Loucy (cell line): Measurements from ENCODE around the gene HTR7.

Experiments
- H2AFZ ChIP-seq: fragments of 200-600 bp; sonication (generic); 2 replicates; pipeline ENCODE4 v1.6.0; 2016; ENCODE audit warnings: antibody characterized with exemption, mild to moderate bottlenecking, low read length, moderate library complexity
- H3F3A ChIP-seq: fragments of 200-600 bp; 2 replicates; pipeline ENCODE4 v1.6.0; 2016; ENCODE audit warnings: antibody characterized with exemption, low read depth, mild to moderate bottlenecking
- H3K27me3 ChIP-seq: fragments of 200-600 bp; sonication (generic); 2 replicates; pipeline ENCODE4 v1.6.1; 2014; ENCODE audit warnings: low read length, mild to moderate bottlenecking; ENCODE audit not compliant: insufficient read depth, poor library complexity, severe bottlenecking
- H3K36me3 ChIP-seq: fragments of 200-600 bp; sonication (generic); 2 replicates; pipeline ENCODE4 v1.6.1; 2016; ENCODE audit warnings: low read length; ENCODE audit not compliant: insufficient read depth
- H3K4me1 ChIP-seq: fragments of 200-600 bp; sonication (generic); 2 replicates; pipeline ENCODE4 v1.5.1; 2014; ENCODE audit warnings: low read length, mild to moderate bottlenecking; ENCODE audit not compliant: insufficient read depth, poor library complexity, severe bottlenecking
- H3K4me2 ChIP-seq: fragments of 200-600 bp; sonication (generic); 2 replicates; pipeline ENCODE4 v1.6.0; 2014; ENCODE audit warnings: antibody characterized with exemption, low read length, low read depth, mild to moderate bottlenecking; ENCODE audit not compliant: poor library complexity, severe bottlenecking
- H3K4me3 ChIP-seq: fragments of 200-600 bp; sonication (generic); 2 replicates; pipeline ENCODE4 v1.5.1; 2014; ENCODE audit warnings: low read length, mild to moderate bottlenecking, mixed read lengths; ENCODE audit not compliant: poor library complexity, severe bottlenecking
- H3K79me2 ChIP-seq: fragments of 200-600 bp; sonication (generic); 2 replicates; pipeline ENCODE4 v1.6.1; 2014; ENCODE audit warnings: low read length; ENCODE audit not compliant: insufficient read depth
- H3K9ac ChIP-seq: fragments of 200-600 bp; sonication (generic); 2 replicates; pipeline ENCODE4 v1.6.0; 2014; ENCODE audit warnings: mild to moderate bottlenecking, low read depth, low read length, moderate library complexity; ENCODE audit not compliant: poor library complexity, severe bottlenecking
- H3K9me2 ChIP-seq: fragments of 200-600 bp; sonication (generic); replicated peaks from 2 replicates; pipeline ENCODE4 v1.6.1; 2016; ENCODE audit warnings: low read depth, low read length, mixed read lengths
- H3K9me3 ChIP-seq: fragments of 200-600 bp; sonication (generic); 2 replicates; pipeline ENCODE4 v1.6.1; 2014; ENCODE audit warnings: mild to moderate bottlenecking, antibody characterized with exemption, low read length, low read depth; ENCODE audit not compliant: insufficient read depth
- H4K20me1 ChIP-seq: fragments of 200-600 bp; sonication (generic); 2 replicates; pipeline ENCODE4 v1.6.0; 2014; ENCODE audit warnings: antibody characterized with exemption, low read length, mild to moderate bottlenecking; ENCODE audit not compliant: insufficient read depth, poor library complexity, severe bottlenecking
- EZH2phosphoT487 ChIP-seq: fragments of 200-600 bp; IDR thresholded peaks from 2 replicates; pipeline ENCODE4 v1.6.1; 2018; ENCODE audit warnings: antibody characterized with exemption, mild to moderate bottlenecking, moderate library complexity, borderline replicate concordance
- TF ChIP-seq, protein P1 (sequence below): fragments of 200-600 bp; sonication (generic); conservative IDR thresholded peaks from 2 replicates; pipeline ENCODE4 v1.5.1; 2014; ENCODE audit warnings: mild to moderate bottlenecking, antibody characterized with exemption, low read length

The HTR7 gene

DNA sequence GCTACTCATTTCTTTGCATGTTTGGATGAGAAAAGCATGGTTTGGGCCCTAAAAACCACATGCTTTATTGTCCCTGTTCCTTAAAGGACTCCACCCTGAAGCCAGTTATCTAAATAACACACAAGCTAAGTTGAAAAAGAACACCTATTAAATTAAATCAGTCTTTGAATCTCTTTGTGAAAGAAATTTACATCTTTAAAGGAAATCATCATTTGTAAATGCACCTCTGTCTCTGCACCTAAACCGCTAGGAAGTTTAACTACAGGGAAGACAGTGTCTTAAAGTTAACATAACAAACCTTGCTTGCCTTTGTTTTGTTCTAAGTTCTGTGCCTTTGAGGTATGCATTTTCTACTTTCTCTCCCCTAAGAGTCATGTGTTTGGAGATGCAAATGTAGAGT is 52.6 kb downstream of the HTR7 start:
- Histone ChIP-seq H3K4me2 (no peak overlapping the region), H3K27me3 (no peaks in the 10 kb centered on the region), H3K9me2 (no peaks in the 10 kb centered on the region), H3K36me3 (no peaks in the 10 kb centered on the region), H2AFZ (no peak overlapping the region), H3K9me3 (no peaks in the 10 kb centered on the region), H3K9ac (no peak overlapping the region), H3K79me2 (no peaks in the 10 kb centered on the region), H3K4me3 (no peak overlapping the region), H4K20me1 (no peaks in the 10 kb centered on the region), H3K4me1 (no peaks in the 10 kb centered on the region), H3F3A (no peaks in the 10 kb centered on the region)
- TF ChIP-seq, protein P1, sequence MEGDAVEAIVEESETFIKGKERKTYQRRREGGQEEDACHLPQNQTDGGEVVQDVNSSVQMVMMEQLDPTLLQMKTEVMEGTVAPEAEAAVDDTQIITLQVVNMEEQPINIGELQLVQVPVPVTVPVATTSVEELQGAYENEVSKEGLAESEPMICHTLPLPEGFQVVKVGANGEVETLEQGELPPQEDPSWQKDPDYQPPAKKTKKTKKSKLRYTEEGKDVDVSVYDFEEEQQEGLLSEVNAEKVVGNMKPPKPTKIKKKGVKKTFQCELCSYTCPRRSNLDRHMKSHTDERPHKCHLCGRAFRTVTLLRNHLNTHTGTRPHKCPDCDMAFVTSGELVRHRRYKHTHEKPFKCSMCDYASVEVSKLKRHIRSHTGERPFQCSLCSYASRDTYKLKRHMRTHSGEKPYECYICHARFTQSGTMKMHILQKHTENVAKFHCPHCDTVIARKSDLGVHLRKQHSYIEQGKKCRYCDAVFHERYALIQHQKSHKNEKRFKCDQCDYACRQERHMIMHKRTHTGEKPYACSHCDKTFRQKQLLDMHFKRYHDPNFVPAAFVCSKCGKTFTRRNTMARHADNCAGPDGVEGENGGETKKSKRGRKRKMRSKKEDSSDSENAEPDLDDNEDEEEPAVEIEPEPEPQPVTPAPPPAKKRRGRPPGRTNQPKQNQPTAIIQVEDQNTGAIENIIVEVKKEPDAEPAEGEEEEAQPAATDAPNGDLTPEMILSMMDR = no peak
- TF ChIP-seq EZH2phosphoT487 = no peak

DNA sequence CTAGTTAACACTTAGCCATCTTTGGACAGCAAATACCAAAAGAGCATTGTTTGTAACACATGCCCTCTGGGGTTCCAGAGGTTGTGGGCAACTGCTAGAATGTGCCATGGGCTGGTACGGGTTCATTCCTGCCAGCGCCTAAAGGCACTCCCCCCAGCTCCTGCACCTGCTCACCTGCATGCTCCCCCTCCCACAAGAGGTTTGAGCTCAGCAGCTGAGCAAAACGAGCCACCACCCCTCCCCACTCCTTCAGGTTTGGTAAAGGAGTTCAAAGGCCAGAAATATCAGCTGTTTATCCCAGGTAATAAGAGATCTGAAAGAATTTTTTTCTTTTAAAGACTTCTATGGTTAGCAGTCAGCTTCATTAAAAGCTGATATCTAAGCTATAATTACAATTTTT is 53.5 kb downstream of the HTR7 start:
- Histone ChIP-seq H3K36me3 (no peaks in the 10 kb centered on the region), H3F3A (no peaks in the 10 kb centered on the region), H3K79me2 (no peaks in the 10 kb centered on the region), H2AFZ (no peak overlapping the region), H3K4me3 (no peak overlapping the region), H3K4me2 (no peak overlapping the region), H4K20me1 (no peaks in the 10 kb centered on the region), H3K9me2 (no peaks in the 10 kb centered on the region), H3K9me3 (no peaks in the 10 kb centered on the region), H3K9ac (no peak overlapping the region), H3K27me3 (no peaks in the 10 kb centered on the region), H3K4me1 (no peaks in the 10 kb centered on the region)
- no peak for TF ChIP-seq EZH2phosphoT487
- TF ChIP-seq, protein P1 = no peak

DNA sequence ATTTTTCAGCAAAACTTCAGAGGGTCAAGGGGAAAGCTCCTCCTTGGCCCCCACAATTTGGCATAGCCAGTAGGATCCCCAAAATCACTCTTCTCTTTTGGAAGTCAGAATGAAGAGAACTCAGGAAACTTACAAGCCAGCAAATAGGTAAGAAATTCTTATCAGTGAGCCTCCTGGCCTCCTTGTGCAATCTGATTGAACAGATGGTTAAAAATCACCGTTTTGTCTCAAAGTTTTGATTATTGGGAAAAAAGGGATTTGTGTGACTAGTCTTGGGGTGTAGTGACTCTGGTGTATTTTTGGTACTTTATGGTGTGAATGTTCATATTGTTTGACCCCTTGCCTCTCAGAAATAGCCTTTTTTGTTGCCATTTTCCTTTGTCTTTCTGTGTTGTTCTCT is 56.2 kb downstream of the HTR7 start:
- no peak overlapping the region for H3K4me3 ChIP-seq
- no peaks in the 10 kb centered on the region for H3F3A ChIP-seq
- no peak overlapping the region for H3K4me2 ChIP-seq
- no peak overlapping the region for H2AFZ ChIP-seq
- TF ChIP-seq, protein P1 = no peak
- TF ChIP-seq EZH2phosphoT487 = no peak
- H3K9ac ChIP-seq = no peak overlapping the region
- H3K36me3 ChIP-seq = no peaks in the 10 kb centered on the region
- no peaks in the 10 kb centered on the region for H3K27me3 ChIP-seq
- H3K9me2 ChIP-seq = no peaks in the 10 kb centered on the region
- H3K4me1 ChIP-seq = no peaks in the 10 kb centered on the region
- no peaks in the 10 kb centered on the region for H3K79me2 ChIP-seq
- H3K9me3 ChIP-seq = no peaks in the 10 kb centered on the region
- H4K20me1 ChIP-seq = no peaks in the 10 kb centered on the region
